GM12872 (cell line): ENCODE measurements around the gene BMP6.

Experiments used
- TF ChIP-seq, protein P1 (sequence below): IDR thresholded peaks from 3 replicates; pipeline ENCODE4 v1.5.1; 2011; ENCODE audit warnings: low read depth, mild to moderate bottlenecking, low read length, moderate library complexity; ENCODE audit not compliant: insufficient read depth

BMP6 gene

GRCh38 chr6:7787731-7788130, 61.8 kb downstream of the BMP6 start:
- TF ChIP-seq, protein P1, sequence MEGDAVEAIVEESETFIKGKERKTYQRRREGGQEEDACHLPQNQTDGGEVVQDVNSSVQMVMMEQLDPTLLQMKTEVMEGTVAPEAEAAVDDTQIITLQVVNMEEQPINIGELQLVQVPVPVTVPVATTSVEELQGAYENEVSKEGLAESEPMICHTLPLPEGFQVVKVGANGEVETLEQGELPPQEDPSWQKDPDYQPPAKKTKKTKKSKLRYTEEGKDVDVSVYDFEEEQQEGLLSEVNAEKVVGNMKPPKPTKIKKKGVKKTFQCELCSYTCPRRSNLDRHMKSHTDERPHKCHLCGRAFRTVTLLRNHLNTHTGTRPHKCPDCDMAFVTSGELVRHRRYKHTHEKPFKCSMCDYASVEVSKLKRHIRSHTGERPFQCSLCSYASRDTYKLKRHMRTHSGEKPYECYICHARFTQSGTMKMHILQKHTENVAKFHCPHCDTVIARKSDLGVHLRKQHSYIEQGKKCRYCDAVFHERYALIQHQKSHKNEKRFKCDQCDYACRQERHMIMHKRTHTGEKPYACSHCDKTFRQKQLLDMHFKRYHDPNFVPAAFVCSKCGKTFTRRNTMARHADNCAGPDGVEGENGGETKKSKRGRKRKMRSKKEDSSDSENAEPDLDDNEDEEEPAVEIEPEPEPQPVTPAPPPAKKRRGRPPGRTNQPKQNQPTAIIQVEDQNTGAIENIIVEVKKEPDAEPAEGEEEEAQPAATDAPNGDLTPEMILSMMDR: no peak

GRCh38 chr6:7794509-7794908, 68.6 kb downstream of the BMP6 start:
- TF ChIP-seq, protein P1: no peak

GRCh38 chr6:7797386-7797785, 71.5 kb downstream of the BMP6 start:
- TF ChIP-seq, protein P1: no peak

GRCh38 chr6:7798751-7799150, 72.9 kb downstream of the BMP6 start:
- TF ChIP-seq, protein P1: no peak

DNA sequence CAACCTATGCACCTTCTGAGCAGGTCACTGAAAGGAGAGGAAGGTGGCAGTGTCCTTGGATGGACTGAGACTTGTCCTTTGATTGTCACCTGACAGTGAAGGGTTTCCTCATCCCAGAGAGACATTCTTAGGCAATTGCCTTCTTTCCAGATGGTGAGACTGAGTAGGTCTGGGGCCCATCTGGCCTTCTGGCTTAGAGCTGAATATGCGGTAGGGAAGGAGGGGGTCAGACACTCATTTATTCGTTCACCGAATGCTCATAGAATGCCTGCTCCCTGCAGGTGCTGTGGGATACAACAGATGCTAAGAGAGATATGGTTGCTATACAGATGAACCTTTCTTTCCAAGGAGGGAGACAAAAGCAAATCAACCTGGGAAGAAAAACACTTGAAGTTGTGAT, 76.8 kb downstream of the BMP6 start:
- TF ChIP-seq, protein P1: no peak

GRCh38 chr6:7803214-7803613, 77.3 kb downstream of the BMP6 start:
- TF ChIP-seq, protein P1: no peak

DNA sequence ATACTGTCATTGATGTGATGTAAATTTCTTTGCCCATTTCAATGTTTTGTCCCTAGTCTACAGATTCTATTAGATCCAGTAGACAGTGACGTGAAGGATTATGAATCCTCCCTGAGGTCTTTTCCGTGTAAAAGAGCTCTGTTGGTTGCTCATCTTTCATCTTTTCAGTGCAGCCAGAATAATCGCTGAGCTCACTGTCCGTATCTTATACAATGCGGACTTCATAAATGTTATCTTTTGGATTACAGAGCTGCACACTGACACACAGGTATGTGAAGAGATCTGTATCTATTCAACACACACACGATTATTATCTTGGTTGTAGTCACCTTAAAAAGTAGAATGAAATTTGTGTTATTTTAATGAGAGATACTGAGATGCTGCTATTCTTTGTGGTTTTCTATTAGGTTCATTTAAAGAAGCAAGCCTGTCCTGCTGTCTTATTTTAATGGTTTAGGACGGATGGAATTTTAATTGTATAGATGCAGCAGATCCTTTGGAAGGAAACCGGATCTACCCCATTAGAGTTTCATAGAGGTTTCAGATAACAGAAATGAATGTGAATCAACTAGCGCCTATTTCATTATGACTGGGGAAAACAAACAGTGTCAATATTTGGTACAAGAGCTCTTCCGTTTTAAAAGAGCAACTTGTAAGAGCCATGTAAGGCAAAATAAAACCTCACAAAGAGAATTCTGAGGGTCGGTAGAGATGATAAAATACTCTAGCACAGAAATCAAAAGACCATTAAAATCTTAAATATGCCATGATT, 79.4 kb downstream of the BMP6 start:
- TF ChIP-seq, protein P1: no peak
